GM23338 (cell line): ENCODE results near the gene INPP4A. TPM values are rescaled to one million over a fixed set of nuclear protein-coding genes. Genes with fewer than 3 reads are reported as not detected.

Source experiments
- ATAC-seq: fragments of 200-7000 bp; cut with Tn5 transposase; 3 replicates; pipeline ENCODE4 v1.9.1; 2020
- DNase-seq: peaks from one replicate; pipeline ENCODE4 v3.0.0-alpha.2; 2015; ENCODE audit warnings: low spot score
- H2AFZ ChIP-seq: fragments of 200-600 bp; sonication (generic); 2 replicates; pipeline ENCODE4 v1.8.0; 2016; ENCODE audit warnings: antibody characterized with exemption, mild to moderate bottlenecking, moderate library complexity
- H3F3A ChIP-seq: fragments of 200-600 bp; sonication (generic); replicated peaks from 2 replicates; pipeline ENCODE4 v1.8.0; 2017; ENCODE audit warnings: antibody characterized with exemption, mixed run types, low read depth
- H3K27ac ChIP-seq: fragments of 200-600 bp; sonication (generic); 2 replicates; pipeline ENCODE4 v1.6.1; 2016; ENCODE audit warnings: low read depth
- H3K27me3 ChIP-seq: fragments of 200-600 bp; sonication (generic); 2 replicates; pipeline ENCODE4 v1.8.0; 2016; ENCODE audit warnings: mild to moderate bottlenecking, mixed run types, moderate library complexity; ENCODE audit not compliant: insufficient read depth
- H3K36me3 ChIP-seq: fragments of 200-600 bp; sonication (generic); 2 replicates; pipeline ENCODE4 v1.8.0; 2016; ENCODE audit warnings: mild to moderate bottlenecking; ENCODE audit not compliant: insufficient read depth
- H3K4me1 ChIP-seq: fragments of 200-600 bp; sonication (generic); 2 replicates; pipeline ENCODE4 v1.8.0; 2016; ENCODE audit warnings: mild to moderate bottlenecking, moderate library complexity; ENCODE audit not compliant: insufficient read depth
- H3K4me2 ChIP-seq: fragments of 200-600 bp; sonication (generic); 2 replicates; pipeline ENCODE4 v1.7.1; 2017; ENCODE audit warnings: mixed run types
- H3K4me3 ChIP-seq: fragments of 200-600 bp; sonication (generic); 2 replicates; pipeline ENCODE4 v1.6.1; 2016; ENCODE audit warnings: mixed run types
- H3K79me2 ChIP-seq: fragments of 200-600 bp; sonication (generic); replicated peaks from 2 replicates; pipeline ENCODE4 v1.8.0; 2017; ENCODE audit warnings: mild to moderate bottlenecking; ENCODE audit not compliant: insufficient read depth
- H3K9me2 ChIP-seq: fragments of 200-600 bp; sonication (generic); 2 replicates; pipeline ENCODE4 v1.8.0; 2017; ENCODE audit not compliant: insufficient read depth
- H4K20me1 ChIP-seq: fragments of 200-600 bp; sonication (generic); replicated peaks from 2 replicates; pipeline ENCODE4 v1.8.0; 2017; ENCODE audit warnings: mild to moderate bottlenecking; ENCODE audit not compliant: insufficient read depth
- H3K27ac Mint-ChIP-seq: 2 replicates; pipeline ENCODE4 v1.8.0; 2020; ENCODE audit warnings: inconsistent platforms, mild to moderate bottlenecking, moderate library complexity, mixed read lengths
- H3K27me3 Mint-ChIP-seq: 3 replicates; pipeline ENCODE4 v1.8.0; 2022; ENCODE audit warnings: low read depth, mild to moderate bottlenecking, moderate library complexity, mixed read lengths, inconsistent platforms; ENCODE audit not compliant: insufficient read depth, poor library complexity
- H3K36me3 Mint-ChIP-seq: 3 replicates; pipeline ENCODE4 v1.8.0; 2021; ENCODE audit warnings: low read depth, mild to moderate bottlenecking, inconsistent platforms, moderate library complexity, mixed read lengths
- H3K4me1 Mint-ChIP-seq: 3 replicates; pipeline ENCODE4 v1.8.0; 2020; ENCODE audit warnings: mild to moderate bottlenecking, inconsistent platforms, mixed read lengths
- H3K4me3 Mint-ChIP-seq: 3 replicates; pipeline ENCODE4 v1.8.0; 2021; ENCODE audit warnings: moderate library complexity, mild to moderate bottlenecking, inconsistent platforms, mixed read lengths
- H3K9me3 Mint-ChIP-seq: 3 replicates; pipeline ENCODE4 v1.8.0; 2020; ENCODE audit warnings: moderate library complexity, mild to moderate bottlenecking, inconsistent platforms, mixed read lengths
- CREB1 ChIP-seq: fragments of 250-450 bp; sonication (Bioruptor Pico); IDR thresholded peaks from 2 replicates; pipeline ENCODE4 v1.5.0; 2020; ENCODE audit warnings: low read depth, mild to moderate bottlenecking, moderate library complexity
- EZH2 ChIP-seq: fragments of 200-600 bp; sonication (generic); IDR thresholded peaks from one replicate; pipeline ENCODE4 v1.8.0; 2017; ENCODE audit warnings: antibody characterized with exemption, mild to moderate bottlenecking, low read depth; ENCODE audit not compliant: unreplicated experiment
- EZH2phosphoT487 ChIP-seq: fragments of 200-600 bp; sonication (generic); IDR thresholded peaks from one replicate; pipeline ENCODE4 v1.8.1; 2018; ENCODE audit warnings: antibody characterized with exemption; ENCODE audit not compliant: unreplicated experiment
- STAT1 ChIP-seq: IDR thresholded peaks from one replicate; pipeline ENCODE4 v1.6.1; 2016; ENCODE audit warnings: antibody characterized with exemption; ENCODE audit not compliant: unreplicated experiment
- ZNF331 ChIP-seq: fragments of 250-450 bp; sonication (Bioruptor Pico); IDR thresholded peaks from 2 replicates; pipeline ENCODE4 v1.5.0; 2020; ENCODE audit warnings: low read depth, mild to moderate bottlenecking, moderate library complexity
- polyA plus RNA-seq: library from polyadenylated mRNA; unstranded; fragments of >200 nt; fragmentation: Nextera tagmentation; extraction: Ambion mirVana; gene quantifications from 2 replicates; pipeline ENCODE4 v1.2.1, GENCODE V29; 2016
- total RNA-seq: library from RNA; depleted of rRNA; stranded (reverse); fragments of >200 nt; shearing (Covaris generic); gene quantifications from 2 replicates; pipeline ENCODE4 v1.2.3, GENCODE V29; 2014
- TF ChIP-seq, protein P1 (sequence below): fragments of 250-450 bp; sonication (Bioruptor Pico); IDR thresholded peaks from 2 replicates; pipeline ENCODE4 v1.5.0; 2020; ENCODE audit warnings: mild to moderate bottlenecking, moderate library complexity
- TF ChIP-seq, protein P2 (sequence below), 2 experiments: fragments of 200-600 bp in 1 of 2; sonication (generic) in 1 of 2; conservative IDR thresholded peaks; 2 replicates each; pipeline versions ENCODE4 v1.5.1 to v1.6.1; 2016 to 2017; ENCODE audit warnings: antibody characterized with exemption in 2 of 2, low read depth in 2 of 2, mild to moderate bottlenecking in 2 of 2, moderate library complexity in 1 of 2
- TF ChIP-seq, protein P3 (sequence below): IDR thresholded peaks from one replicate; pipeline ENCODE4 v1.6.1; 2018; ENCODE audit warnings: antibody characterized with exemption; ENCODE audit not compliant: unreplicated experiment

Gene INPP4A
- total and polyA plus RNA-seq, 2 experiments from 2014 or later, result 8.5 to 36.9 TPM

- TF ChIP-seq, protein P1, sequence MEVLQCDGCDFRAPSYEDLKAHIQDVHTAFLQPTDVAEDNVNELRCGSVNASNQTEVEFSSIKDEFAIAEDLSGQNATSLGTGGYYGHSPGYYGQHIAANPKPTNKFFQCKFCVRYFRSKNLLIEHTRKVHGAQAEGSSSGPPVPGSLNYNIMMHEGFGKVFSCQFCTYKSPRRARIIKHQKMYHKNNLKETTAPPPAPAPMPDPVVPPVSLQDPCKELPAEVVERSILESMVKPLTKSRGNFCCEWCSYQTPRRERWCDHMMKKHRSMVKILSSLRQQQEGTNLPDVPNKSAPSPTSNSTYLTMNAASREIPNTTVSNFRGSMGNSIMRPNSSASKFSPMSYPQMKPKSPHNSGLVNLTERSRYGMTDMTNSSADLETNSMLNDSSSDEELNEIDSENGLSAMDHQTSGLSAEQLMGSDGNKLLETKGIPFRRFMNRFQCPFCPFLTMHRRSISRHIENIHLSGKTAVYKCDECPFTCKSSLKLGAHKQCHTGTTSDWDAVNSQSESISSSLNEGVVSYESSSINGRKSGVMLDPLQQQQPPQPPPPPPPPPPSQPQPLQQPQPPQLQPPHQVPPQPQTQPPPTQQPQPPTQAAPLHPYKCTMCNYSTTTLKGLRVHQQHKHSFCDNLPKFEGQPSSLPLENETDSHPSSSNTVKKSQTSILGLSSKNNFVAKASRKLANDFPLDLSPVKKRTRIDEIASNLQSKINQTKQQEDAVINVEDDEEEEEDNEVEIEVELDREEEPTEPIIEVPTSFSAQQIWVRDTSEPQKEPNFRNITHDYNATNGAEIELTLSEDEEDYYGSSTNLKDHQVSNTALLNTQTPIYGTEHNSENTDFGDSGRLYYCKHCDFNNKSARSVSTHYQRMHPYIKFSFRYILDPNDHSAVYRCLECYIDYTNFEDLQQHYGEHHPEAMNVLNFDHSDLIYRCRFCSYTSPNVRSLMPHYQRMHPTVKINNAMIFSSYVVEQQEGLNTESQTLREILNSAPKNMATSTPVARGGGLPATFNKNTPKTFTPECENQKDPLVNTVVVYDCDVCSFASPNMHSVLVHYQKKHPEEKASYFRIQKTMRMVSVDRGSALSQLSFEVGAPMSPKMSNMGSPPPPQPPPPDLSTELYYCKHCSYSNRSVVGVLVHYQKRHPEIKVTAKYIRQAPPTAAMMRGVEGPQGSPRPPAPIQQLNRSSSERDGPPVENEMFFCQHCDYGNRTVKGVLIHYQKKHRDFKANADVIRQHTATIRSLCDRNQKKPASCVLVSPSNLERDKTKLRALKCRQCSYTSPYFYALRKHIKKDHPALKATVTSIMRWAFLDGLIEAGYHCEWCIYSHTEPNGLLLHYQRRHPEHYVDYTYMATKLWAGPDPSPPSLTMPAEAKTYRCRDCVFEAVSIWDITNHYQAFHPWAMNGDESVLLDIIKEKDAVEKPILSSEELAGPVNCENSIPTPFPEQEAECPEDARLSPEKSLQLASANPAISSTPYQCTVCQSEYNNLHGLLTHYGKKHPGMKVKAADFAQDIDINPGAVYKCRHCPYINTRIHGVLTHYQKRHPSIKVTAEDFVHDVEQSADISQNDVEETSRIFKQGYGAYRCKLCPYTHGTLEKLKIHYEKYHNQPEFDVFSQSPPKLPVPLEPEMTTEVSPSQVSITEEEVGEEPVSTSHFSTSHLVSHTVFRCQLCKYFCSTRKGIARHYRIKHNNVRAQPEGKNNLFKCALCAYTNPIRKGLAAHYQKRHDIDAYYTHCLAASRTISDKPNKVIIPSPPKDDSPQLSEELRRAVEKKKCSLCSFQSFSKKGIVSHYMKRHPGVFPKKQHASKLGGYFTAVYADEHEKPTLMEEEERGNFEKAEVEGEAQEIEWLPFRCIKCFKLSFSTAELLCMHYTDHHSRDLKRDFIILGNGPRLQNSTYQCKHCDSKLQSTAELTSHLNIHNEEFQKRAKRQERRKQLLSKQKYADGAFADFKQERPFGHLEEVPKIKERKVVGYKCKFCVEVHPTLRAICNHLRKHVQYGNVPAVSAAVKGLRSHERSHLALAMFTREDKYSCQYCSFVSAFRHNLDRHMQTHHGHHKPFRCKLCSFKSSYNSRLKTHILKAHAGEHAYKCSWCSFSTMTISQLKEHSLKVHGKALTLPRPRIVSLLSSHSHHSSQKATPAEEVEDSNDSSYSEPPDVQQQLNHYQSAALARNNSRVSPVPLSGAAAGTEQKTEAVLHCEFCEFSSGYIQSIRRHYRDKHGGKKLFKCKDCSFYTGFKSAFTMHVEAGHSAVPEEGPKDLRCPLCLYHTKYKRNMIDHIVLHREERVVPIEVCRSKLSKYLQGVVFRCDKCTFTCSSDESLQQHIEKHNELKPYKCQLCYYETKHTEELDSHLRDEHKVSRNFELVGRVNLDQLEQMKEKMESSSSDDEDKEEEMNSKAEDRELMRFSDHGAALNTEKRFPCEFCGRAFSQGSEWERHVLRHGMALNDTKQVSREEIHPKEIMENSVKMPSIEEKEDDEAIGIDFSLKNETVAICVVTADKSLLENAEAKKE (CRISPR knock-in tag), result no peak
- TF ChIP-seq CREB1 (CRISPR knock-in tag) (no peak), STAT1 (no peak)
Observed at GRCh38 chr2:98457045-98457696, 12.5 kb downstream of the INPP4A start (continued).

DNA sequence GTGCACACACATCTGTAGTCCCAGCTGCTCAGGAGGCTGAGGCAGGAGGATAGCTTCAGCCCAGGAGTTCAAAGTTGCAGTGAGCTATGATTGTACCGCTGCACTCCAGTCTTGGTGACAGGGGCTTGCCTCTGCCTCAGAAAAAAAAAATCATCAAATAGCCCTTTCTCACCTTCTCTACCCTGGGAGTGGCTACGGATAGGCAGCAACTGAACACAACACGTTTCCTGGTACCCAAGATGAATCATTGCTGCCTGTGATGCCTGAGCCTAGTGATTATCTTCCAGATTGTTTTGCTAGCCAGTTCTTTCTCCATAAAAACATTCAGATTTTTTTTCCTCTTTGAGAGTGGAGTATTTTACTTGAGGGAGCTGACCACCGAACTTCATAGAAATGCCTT, 13.5 kb downstream of the INPP4A start:
- no peak for ATAC-seq

More for the DNA sequence above, 13.5 kb downstream of the INPP4A start:
- H3K79me2 ChIP-seq, result peaks cover 90% of the 10 kb centered on the region
- no peak for DNase-seq
- no peaks in the 10 kb centered on the region for H3K27me3 ChIP-seq
- H2AFZ ChIP-seq, result no peak overlapping the region
- peaks cover 37% of the 10 kb centered on the region for H4K20me1 ChIP-seq
- H3K4me3 Mint-ChIP-seq, result no peak overlapping the region
- peaks cover 3% of the 10 kb centered on the region; the same call in 1 of the 2 replicates for H3K36me3 ChIP-seq
- H3K9me2 ChIP-seq, result no peaks in the 10 kb centered on the region
- peaks cover 29% of the 10 kb centered on the region for H3K4me1 ChIP-seq
- no peaks in the 10 kb centered on the region for H3F3A ChIP-seq
- H3K36me3 Mint-ChIP-seq, result peaks cover 8% of the 10 kb centered on the region; the same call in 2 of the 3 replicates
- peaks cover 9% of the 10 kb centered on the region for H3K27me3 Mint-ChIP-seq
- H3K4me1 Mint-ChIP-seq, result peaks cover 56% of the 10 kb centered on the region
- H3K27ac ChIP-seq, result no peak overlapping the region
- no peak overlapping the region for H3K4me3 ChIP-seq
- TF ChIP-seq, protein P2, sequence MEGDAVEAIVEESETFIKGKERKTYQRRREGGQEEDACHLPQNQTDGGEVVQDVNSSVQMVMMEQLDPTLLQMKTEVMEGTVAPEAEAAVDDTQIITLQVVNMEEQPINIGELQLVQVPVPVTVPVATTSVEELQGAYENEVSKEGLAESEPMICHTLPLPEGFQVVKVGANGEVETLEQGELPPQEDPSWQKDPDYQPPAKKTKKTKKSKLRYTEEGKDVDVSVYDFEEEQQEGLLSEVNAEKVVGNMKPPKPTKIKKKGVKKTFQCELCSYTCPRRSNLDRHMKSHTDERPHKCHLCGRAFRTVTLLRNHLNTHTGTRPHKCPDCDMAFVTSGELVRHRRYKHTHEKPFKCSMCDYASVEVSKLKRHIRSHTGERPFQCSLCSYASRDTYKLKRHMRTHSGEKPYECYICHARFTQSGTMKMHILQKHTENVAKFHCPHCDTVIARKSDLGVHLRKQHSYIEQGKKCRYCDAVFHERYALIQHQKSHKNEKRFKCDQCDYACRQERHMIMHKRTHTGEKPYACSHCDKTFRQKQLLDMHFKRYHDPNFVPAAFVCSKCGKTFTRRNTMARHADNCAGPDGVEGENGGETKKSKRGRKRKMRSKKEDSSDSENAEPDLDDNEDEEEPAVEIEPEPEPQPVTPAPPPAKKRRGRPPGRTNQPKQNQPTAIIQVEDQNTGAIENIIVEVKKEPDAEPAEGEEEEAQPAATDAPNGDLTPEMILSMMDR (conservative IDR thresholded peaks at IDR 0.05; ENCODE audit: low read depth in 2 of 2), result no peak
- TF ChIP-seq ZNF331, result no peak
- TF ChIP-seq CREB1 (CRISPR knock-in tag), result no peak
- TF ChIP-seq EZH2, result no peak
- TF ChIP-seq, protein P3, sequence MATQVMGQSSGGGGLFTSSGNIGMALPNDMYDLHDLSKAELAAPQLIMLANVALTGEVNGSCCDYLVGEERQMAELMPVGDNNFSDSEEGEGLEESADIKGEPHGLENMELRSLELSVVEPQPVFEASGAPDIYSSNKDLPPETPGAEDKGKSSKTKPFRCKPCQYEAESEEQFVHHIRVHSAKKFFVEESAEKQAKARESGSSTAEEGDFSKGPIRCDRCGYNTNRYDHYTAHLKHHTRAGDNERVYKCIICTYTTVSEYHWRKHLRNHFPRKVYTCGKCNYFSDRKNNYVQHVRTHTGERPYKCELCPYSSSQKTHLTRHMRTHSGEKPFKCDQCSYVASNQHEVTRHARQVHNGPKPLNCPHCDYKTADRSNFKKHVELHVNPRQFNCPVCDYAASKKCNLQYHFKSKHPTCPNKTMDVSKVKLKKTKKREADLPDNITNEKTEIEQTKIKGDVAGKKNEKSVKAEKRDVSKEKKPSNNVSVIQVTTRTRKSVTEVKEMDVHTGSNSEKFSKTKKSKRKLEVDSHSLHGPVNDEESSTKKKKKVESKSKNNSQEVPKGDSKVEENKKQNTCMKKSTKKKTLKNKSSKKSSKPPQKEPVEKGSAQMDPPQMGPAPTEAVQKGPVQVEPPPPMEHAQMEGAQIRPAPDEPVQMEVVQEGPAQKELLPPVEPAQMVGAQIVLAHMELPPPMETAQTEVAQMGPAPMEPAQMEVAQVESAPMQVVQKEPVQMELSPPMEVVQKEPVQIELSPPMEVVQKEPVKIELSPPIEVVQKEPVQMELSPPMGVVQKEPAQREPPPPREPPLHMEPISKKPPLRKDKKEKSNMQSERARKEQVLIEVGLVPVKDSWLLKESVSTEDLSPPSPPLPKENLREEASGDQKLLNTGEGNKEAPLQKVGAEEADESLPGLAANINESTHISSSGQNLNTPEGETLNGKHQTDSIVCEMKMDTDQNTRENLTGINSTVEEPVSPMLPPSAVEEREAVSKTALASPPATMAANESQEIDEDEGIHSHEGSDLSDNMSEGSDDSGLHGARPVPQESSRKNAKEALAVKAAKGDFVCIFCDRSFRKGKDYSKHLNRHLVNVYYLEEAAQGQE, result no peak
- TF ChIP-seq STAT1, result no peak
- no peak for TF ChIP-seq EZH2phosphoT487
- H3K9me3 Mint-ChIP-seq, result no peaks in the 10 kb centered on the region
- 0 out of 2 replicates have a peak overlapping the region, but pooled peaks have one; percentile 41 for H3K27ac Mint-ChIP-seq
- H3K4me2 ChIP-seq, result no peak overlapping the region
